Effector CD8-positive, alpha-beta T cell (primary cell): ENCODE results near the gene DNAL4.
A peak's percentile ranks its signal among the peaks of the same experiment; 100 is the strongest.

Experiments used
- DNase-seq: peaks from one replicate; lab custom pipeline; 2025; lab: John Stamatoyannopoulos, UW
- total RNA-seq, 4 experiments: gene quantifications; one replicate each; lab custom pipeline; 2026; lab: John Stamatoyannopoulos, UW

The DNAL4 gene
- total RNA-seq, result 7.9 to 12.4 (median 9.3) reads per million in 4 experiments

DNA sequence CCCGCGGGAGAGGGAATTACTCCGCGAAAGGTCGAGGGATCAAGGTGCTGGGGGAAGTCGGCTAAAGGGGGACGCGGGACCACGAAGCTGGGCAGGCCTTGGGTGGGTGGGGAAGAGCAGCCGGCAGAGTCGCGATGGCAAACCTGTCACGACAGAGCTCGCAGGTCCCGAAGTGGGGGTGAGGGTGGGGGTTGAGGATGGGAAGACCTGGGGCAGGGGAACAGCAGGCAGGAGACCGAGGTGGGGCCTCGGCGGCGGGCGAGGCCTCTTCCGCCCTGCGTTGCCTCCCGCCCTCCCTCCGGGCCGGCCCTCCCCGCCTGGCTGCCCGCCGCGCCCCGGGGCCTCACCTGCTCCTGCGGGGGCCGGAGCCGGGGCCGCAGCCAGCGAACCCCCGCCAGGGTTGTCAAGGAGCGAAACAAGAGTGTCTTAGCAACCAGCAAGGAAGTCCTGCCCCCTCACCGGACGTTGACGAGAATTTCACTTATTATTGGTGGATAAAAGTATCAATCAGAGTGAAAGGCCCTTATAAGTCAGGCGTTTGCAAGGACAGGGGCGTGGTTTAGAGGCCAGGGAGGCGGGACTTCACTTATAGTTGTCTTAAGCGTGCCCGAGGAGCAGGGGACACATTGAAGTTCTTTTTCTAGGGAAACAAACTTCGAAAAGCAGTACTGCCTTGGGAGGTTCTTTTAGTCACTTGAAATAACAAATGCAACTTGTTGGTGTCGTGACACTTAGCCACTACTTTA is at the start of gene DNAL4:
TSS of gene DNAL4 (minus strand) at position 423 of the 746 bp plus-strand sequence. CDS start 11,412 bp downstream, outside the sequence.
- DNase-seq, result peak; percentile 85

- DNase-seq, result peak; percentile 22
Measured at GRCh38 chr22:38843201-38843656, 49.3 kb upstream of the DNAL4 start.

- no peak for DNase-seq
Measured at GRCh38 chr22:38842512-38843200, 48.7 kb upstream of the DNAL4 start.

DNA sequence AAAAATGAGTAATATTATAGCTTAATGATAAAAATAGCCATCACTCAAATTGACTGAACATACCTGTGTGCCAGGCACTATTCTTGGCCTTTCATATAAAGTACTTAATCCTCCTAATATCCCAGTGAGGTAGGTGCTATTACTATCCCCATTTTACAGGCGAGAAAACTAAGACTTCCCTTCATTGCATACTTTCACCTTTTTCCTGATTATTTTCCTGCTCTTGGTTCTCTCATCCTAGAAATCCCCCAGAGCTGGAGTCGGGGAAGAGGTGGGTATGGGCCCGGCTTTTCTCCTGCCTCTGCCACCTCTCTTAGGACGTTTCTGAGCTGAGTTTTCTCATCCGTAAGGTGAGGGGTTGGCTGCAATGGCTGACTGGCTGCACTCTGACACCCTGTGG is 47.7 kb upstream of the DNAL4 start:
- no peak for DNase-seq

- DNase-seq, result no peak
Measured at GRCh38 chr22:38841211-38841610, 47.3 kb upstream of the DNAL4 start.

GRCh38 chr22:38840129-38840528 is 46.2 kb upstream of the DNAL4 start:
- DNase-seq, result no peak

DNA sequence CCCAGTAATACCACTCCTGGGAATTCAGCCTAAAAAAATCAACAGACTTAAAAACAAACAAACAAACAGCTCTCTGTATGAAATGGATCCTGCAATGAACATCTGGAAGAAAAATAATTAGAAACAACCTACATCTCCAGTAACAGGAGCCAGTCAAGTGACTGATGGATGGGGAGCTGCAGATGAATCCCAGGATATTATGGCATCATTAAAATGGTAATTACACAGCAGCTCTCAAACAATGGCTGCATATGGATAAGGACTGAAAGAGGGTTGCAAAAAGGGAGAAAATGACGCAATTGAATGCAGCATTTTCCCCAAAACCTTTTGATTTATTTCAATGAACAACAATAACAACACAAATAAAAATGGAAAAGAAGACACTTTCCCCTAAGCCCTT is 45.7 kb upstream of the DNAL4 start:
- DNase-seq, result no peak

DNA sequence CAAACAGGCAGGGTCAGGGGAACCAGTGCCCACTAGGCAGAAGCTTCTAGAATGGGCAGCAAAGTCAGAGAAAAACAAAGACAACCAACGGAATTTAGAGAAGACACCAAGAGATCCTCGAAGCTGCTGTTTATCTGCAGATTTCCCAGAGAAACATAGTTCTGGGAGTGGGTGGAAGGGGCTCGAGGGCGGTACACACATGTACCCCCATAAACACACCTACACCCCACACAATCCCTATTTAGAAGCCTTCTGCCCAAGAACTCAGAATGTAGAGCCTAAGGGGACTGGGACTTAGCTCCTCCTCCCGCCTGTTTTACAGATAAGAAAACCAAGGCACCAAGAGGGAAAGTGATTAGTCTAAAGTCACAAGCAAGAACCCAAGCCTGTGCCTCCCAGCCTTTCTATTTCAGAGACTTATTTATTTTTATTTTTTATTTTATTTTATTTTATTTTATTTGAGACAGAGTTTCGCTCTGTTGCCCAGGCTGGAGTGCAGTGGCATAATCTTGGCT is 43.5 kb upstream of the DNAL4 start:
- no peak for DNase-seq

- no peak for DNase-seq
Measured at GRCh38 chr22:38835888-38836301, 42.0 kb upstream of the DNAL4 start.

DNA sequence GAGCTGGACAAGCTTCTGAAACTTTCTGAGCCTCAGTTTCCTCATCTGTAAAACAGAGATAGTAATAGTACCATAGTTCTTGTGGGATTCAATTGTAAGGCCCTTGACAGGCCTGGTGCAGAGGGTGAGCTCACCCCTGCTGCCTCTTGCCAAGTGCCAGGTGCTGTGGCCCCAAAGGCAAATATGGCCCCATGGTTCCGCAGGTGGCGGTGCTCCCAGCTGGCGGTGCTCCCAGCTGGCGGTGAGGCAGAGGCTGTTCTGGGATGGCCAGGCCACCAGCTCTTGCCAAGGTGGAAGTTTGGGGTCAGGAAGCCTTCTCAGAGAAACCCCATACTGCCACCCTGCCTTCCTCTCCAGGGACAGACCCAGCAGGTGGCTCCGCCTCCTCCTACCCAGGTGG is 41.0 kb upstream of the DNAL4 start:
- DNase-seq, result no peak

DNA sequence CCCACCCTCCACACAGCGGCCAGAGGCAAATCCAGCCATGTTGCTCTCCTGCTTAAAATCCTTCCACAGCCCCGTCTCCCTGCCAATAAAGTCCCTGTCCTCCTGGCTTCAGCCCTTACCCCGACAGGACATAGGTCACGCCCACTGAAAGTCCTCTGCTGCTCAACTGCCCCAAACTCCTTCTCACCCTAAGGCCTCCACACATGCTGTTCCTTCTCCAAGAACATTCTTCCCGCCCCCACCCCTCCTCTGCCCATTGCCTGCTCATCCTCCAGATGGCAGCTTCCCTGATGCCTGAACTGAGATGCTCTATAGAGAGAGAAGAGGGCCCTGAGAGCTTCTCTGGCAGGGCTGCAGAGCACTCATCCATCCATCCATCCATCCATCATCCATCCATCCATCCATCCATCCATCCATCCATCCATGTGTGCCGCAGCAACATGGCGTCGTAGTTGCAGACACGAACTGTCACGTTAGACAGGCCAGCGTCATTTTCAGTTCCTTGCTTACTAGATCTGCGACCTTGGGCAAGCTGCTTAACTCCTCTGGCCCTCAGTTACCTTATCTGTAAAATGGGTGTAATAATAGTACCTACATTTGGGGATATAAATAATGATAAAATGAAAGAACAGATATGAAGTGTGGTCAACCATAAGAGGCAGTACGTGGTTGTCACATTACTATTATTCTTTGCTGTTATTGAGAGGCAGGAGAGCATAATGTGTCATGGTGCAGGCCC is 40.4 kb upstream of the DNAL4 start:
- DNase-seq, result no peak

DNA sequence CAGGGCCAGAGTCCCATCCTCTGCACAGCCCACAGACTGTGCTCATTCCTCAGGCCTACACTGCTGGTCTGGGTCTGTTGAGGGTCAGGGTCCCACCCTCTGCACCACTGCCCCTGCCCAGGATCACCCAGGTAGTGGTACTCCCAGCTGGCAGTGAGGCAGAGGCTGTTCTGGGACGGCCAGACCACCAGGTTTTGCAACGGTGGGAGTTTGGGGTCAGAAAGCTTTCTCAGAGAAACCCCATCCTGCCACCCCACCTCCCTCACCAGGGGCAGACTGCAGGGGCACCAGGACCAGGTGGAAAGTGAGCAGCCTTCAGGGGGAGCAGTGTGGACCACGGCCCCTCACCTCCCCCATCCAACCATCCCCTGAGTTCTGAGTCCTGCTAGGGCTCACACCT is 39.1 kb upstream of the DNAL4 start:
- DNase-seq, result no peak

- no peak for DNase-seq
Measured at GRCh38 chr22:38832005-38832978, 38.3 kb upstream of the DNAL4 start.

DNA sequence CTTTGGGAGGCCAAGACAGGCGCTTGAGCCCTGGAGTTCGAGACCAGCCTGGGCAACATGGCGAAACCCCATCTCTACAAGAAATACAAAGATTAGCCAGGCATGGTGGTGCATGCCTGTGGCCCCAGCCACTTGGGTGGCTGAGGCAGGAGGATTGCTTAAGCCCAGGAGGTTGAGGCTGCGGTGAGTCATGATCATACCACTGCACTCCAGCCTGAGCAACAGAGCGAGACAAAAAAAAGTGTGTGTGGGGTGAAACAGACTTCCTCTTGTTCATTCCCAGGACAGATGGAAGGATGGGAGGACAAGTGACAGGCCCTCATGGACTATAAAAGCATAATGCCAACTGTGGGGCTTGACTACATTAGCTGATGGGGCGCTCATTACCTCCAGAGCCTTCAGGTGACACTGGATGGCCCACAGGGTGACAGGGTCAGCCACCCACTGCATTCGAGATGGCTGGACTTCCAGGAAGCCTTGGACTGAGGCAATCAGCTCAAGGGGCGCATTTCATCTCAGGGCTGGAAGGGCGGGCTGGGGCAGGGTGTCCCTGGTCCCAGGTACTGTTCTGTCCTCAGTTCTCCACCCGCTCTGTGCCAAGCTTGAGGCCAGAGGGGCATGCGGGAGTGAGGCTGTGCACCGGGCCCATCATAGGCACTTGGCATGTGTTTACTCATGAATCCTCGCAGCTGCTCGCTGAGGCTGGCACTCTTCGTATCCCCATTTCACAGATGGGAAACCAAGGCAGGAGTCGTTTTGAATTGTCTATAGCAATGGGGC is 37.4 kb upstream of the DNAL4 start:
- no peak for DNase-seq

DNA sequence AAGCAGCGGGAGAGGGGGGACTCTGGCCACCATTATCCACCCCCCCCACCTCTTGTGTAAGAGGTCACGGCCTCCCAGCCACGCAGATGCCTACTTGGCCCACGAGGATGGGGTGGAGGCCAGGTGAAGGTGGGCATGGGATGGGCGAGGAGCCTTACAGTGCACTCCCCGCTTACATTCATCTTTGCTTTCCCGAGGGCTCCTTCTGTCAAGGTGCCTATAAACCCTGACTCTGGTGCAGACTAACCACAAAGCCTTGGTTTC is 36.8 kb upstream of the DNAL4 start:
- DNase-seq, result no peak

DNA sequence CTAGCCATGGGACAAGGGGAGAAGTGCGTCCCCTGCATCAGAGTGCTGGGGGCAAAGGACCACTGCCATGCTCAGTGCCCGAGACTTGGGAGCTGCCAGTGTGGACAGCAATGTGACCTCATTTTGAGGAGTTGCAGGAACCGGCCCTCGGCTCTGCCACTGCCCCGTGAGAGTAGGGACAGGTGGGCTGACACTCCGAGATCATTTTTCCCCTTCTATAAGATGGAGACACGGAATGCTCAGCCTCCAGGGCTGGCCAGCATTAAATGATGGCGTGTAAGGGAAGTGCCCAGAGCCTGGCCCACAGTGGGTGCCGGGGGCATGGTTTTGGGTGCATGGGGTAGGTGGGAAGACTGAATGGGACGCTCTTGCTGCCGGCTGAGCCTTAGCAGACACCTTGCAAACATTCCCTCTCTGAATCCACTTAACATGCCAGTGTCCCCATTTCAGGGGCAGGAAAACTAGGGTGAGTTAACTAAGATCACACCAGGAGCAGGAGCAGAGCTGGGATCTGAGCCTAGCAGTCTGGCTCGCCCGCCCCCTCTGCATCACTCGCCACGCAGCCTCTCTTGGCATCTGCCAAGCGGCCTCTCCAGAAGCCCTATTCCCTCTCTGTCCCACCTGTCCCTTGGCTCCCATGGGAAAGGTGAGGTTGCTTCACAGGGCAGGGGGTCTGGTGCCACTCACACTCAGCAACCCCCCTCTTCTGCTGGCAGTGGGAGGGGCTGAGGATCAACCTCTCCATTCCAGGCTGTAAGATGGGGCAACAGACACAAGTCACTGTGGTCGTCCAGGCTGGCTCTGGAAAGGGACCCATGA is 36.3 kb upstream of the DNAL4 start:
- DNase-seq, result no peak

DNA sequence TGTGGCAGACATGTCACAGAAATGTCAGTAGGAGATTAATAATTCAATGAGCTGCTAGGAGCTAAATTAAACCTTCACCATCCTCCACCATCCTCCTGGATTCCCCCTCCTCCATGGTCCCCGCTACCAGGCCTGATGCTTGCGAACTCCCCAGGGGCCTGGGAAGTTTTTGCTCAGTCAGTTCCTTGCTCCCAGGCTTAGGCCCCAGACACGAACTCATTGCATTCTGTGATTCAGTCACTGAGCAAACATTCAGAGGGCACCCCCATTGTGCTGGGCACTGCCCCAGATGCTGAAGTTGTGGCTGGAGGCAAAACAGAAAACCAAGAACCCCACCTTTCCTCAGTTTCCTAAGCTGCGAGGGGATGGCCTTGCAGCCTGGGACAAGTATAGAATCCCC is 35.5 kb upstream of the DNAL4 start:
- no peak for DNase-seq

GRCh38 chr22:38828616-38829205 is 34.8 kb upstream of the DNAL4 start:
- DNase-seq, result no peak

DNA sequence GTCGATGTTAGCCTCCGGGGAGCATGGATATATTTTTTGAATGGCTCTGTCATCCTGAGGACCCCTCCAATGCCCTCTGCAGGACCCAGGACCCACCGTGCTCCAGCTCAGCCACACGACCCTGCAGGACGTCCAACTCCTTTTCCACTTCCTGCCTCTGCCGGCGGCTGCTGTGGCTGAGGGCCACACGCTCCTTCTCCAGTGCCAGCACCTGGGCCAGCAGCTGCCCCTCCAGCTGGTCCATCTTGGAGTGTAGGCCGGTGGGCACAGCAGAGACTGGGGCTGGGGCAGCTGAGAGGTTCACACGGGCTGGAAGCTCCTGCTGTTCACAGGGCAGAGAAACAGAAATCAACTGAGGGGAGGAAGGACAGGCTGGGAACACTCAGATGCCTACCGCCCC is 34.2 kb upstream of the DNAL4 start:
- no peak for DNase-seq
